Body of pancreas (tissue), 4 donors: Measurements from ENCODE around the gene TGM2. TPM values are rescaled to one million over a fixed set of nuclear protein-coding genes. Genes with fewer than 3 reads are reported as not detected.

Source experiments
- ATAC-seq: fragments of 150-250 bp; one replicate; pipeline ENCODE4 v1.9.1; 2016
- DNase-seq, 4 donors: peaks; one replicate each; pipeline ENCODE4 v3.0.0-alpha.2; 2019
- H3K27ac ChIP-seq, 4 donors: fragments of 200-600 bp; sonication (generic); 1 replicate in 3 of 4; 2 replicates in 1 of 4; pipeline versions ENCODE4 v1.5.1 to v1.6.1; 2016 to 2019; ENCODE audit warnings: mild to moderate bottlenecking in 1 of 4, mixed read lengths in 1 of 4, moderate library complexity in 1 of 4
- H3K27me3 ChIP-seq, 2 donors: fragments of 200-600 bp; sonication (generic); one replicate each; pipeline ENCODE4 v1.6.0; 2016; ENCODE audit warnings: mild to moderate bottlenecking in 1 of 2
- H3K36me3 ChIP-seq, 2 donors: fragments of 200-600 bp; sonication (generic); replicated peaks in 1 of 2; 2 replicates each; pipeline ENCODE4 v1.5.1; 2016; ENCODE audit warnings: low read depth in 2 of 2; ENCODE audit not compliant: insufficient read depth in 1 of 2
- H3K4me1 ChIP-seq: fragments of 200-600 bp; sonication (generic); one replicate; pipeline ENCODE4 v1.6.0; 2016
- H3K4me3 ChIP-seq, 2 donors: fragments of 200-600 bp; sonication (generic); 1 replicate in 1 of 2; 2 replicates in 1 of 2; pipeline ENCODE4 v1.5.1; 2016 to 2019
- H3K9me3 ChIP-seq, 3 donors: fragments of 200-600 bp; sonication (generic); 1 replicate in 2 of 3; 2 replicates in 1 of 3; pipeline ENCODE4 v1.5.1; 2016
- CTCF ChIP-seq, 7 experiments: fragments of 450-650 bp in 4 of 7; fragments of 200-600 bp in 3 of 7; sonication (generic) in 3 of 7; IDR thresholded peaks; one replicate each; pipeline ENCODE4 v1.5.1; 2016 to 2019; ENCODE audit warnings: antibody characterized with exemption in 7 of 7
- POLR2A ChIP-seq, 3 donors: fragments of 450-650 bp; IDR thresholded peaks; one replicate each; pipeline ENCODE4 v1.6.1; 2016; ENCODE audit warnings: antibody characterized with exemption in 3 of 3, mild to moderate bottlenecking in 2 of 3
- WGBS, 2 donors: methylation state at CpG; one replicate each; pipeline ENCODE4 v1.1.5; 2017; 5-methylcytosine and 5-hydroxymethylcytosine counted together
- intact Hi-C: fragments of 100-400 bp; cut with DNase I; formaldehyde crosslinking; loops from one replicate; pipeline ENCODE4 v1.15.1; 2023
- total RNA-seq, 2 donors: library from RNA; depleted of rRNA; stranded (reverse); fragments of >200 nt; gene quantifications; one replicate each; pipeline ENCODE4 v1.1.0, GENCODE V29; 2016

TGM2 gene
- total RNA-seq, 2 donors from 2014 or later = 17.1 to 27.5 TPM

GRCh38 chr20:38180781-38181180, 15.7 kb upstream of the TGM2 start:
- Histone ChIP-seq H3K27me3 (no peaks in the 10 kb centered on the region), H3K27ac (no peak overlapping the region), H3K4me3 (no peak overlapping the region), H3K4me1 (no peaks in the 10 kb centered on the region), H3K36me3 (no peaks in the 10 kb centered on the region), H3K9me3 (no peaks in the 10 kb centered on the region)
- TF ChIP-seq POLR2A (IDR thresholded peaks at IDR 0.05) (no peak), CTCF (IDR thresholded peaks at IDR 0.05) (no peak)
- intact Hi-C loops = no loop called here
- ATAC-seq (no peak), DNase-seq (no peak)
- 60 to 80% methylated on average over 5 of the region's 5 CpGs for WGBS, 2 donors

GRCh38 chr20:38179846-38180245, 14.8 kb upstream of the TGM2 start:
- no peaks in the 10 kb centered on the region for H3K27me3 ChIP-seq
- intact Hi-C loops = no loop called here
- no peak for DNase-seq
- H3K36me3 ChIP-seq = no peaks in the 10 kb centered on the region
- H3K9me3 ChIP-seq = no peaks in the 10 kb centered on the region
- ATAC-seq = no peak
- no peaks in the 10 kb centered on the region for H3K4me1 ChIP-seq
- no peak overlapping the region for H3K4me3 ChIP-seq
- 51 to 68% methylated on average over 6 of the region's 6 CpGs for WGBS, 2 donors
- H3K27ac ChIP-seq = no peak overlapping the region
- TF ChIP-seq CTCF (IDR thresholded peaks at IDR 0.05) = no peak
- TF ChIP-seq POLR2A (IDR thresholded peaks at IDR 0.05) = no peak

GRCh38 chr20:38178581-38178980, 13.5 kb upstream of the TGM2 start:
- Histone ChIP-seq H3K4me1 (no peaks in the 10 kb centered on the region), H3K4me3 (no peak overlapping the region), H3K9me3 (no peaks in the 10 kb centered on the region), H3K36me3 (no peaks in the 10 kb centered on the region), H3K27me3 (no peaks in the 10 kb centered on the region), H3K27ac (no peak overlapping the region)
- 61 to 74% methylated on average over 4 of the region's 4 CpGs for WGBS, 2 donors
- DNase-seq = no peak
- intact Hi-C loops = no loop called here
- no peak for ATAC-seq
- TF ChIP-seq CTCF (IDR thresholded peaks at IDR 0.05) = no peak

GRCh38 chr20:38178065-38178491, 13.0 kb upstream of the TGM2 start:
- Histone ChIP-seq H3K27me3 (no peaks in the 10 kb centered on the region), H3K9me3 (no peaks in the 10 kb centered on the region), H3K4me1 (no peaks in the 10 kb centered on the region), H3K4me3 (no peak overlapping the region), H3K27ac (no peak overlapping the region), H3K36me3 (no peaks in the 10 kb centered on the region)
- 67 to 72% methylated on average over 8 of the region's 8 CpGs for WGBS, 2 donors
- intact Hi-C loops = no loop called here
- no peak for ATAC-seq
- DNase-seq = no peak
- TF ChIP-seq POLR2A (IDR thresholded peaks at IDR 0.05) = no peak

GRCh38 chr20:38177201-38177600, 12.1 kb upstream of the TGM2 start:
- Histone ChIP-seq H3K9me3 (no peaks in the 10 kb centered on the region), H3K27ac (no peak overlapping the region), H3K27me3 (no peaks in the 10 kb centered on the region), H3K36me3 (no peaks in the 10 kb centered on the region), H3K4me1 (no peaks in the 10 kb centered on the region), H3K4me3 (no peak overlapping the region)
- WGBS, 2 donors = 65% methylated on average over 9 of the region's 9 CpGs
- intact Hi-C loops = no loop called here
- TF ChIP-seq POLR2A (IDR thresholded peaks at IDR 0.05) = no peak
- TF ChIP-seq CTCF (IDR thresholded peaks at IDR 0.05) = no peak
- DNase-seq (no peak), ATAC-seq (no peak)
